Keratinocyte (primary cell): ENCODE results near the gene PLA2G6.

Source experiments
- EZH2 ChIP-seq: IDR thresholded peaks from one replicate; pipeline ENCODE4 v1.6.1; 2012; ENCODE audit warnings: inconsistent platforms, mild to moderate bottlenecking, low read length, moderate library complexity
- TF ChIP-seq, protein P1 (sequence below), 3 experiments: IDR thresholded peaks in 1 of 3; conservative IDR thresholded peaks in 1 of 3; optimal IDR thresholded peaks in 1 of 3; 2 replicates in 2 of 3; 3 replicates in 1 of 3; pipeline versions ENCODE3 to v1.5.1; 2011; ENCODE audit warnings: low read length in 3 of 3, mild to moderate bottlenecking in 3 of 3, moderate library complexity in 2 of 3, control low read depth in 1 of 3, inconsistent platforms in 1 of 3; ENCODE audit not compliant: insufficient read depth in 2 of 3; ENCODE audit errors: extremely low read depth in 1 of 3

DNA sequence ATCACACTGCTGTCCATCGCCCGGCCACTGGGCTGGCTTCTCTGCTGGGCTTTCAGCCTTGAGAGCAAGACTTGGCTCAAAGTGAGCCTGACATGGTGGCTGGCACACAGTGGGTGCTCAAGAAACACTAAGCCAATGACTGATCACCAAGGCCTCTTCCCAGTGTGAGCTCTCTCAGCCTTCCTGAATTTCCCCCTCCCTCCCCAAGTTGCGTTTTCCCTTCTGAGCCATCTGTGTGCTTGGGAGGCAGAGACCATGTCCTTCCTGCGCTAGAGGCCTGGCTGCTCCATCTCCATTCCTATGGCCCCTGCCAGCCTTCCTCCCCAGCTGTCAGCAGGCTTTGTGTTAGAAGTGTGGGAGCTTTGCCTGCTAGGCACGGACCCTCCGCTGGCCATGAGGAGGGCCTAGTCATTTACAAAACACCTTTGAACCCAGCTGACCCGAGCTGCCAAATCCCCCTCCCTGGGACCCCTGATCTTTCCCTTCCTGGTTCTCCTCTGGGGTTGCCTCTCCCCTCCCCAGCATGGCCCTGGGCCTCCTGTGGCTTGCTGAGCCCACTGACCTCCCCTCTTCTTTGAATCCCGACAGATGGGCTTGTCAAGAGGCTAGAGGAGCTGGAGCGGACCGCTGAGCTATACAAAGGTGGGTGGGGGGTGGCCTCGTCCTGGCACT, 111.2 kb downstream of the PLA2G6 start:
- TF ChIP-seq, protein P1, sequence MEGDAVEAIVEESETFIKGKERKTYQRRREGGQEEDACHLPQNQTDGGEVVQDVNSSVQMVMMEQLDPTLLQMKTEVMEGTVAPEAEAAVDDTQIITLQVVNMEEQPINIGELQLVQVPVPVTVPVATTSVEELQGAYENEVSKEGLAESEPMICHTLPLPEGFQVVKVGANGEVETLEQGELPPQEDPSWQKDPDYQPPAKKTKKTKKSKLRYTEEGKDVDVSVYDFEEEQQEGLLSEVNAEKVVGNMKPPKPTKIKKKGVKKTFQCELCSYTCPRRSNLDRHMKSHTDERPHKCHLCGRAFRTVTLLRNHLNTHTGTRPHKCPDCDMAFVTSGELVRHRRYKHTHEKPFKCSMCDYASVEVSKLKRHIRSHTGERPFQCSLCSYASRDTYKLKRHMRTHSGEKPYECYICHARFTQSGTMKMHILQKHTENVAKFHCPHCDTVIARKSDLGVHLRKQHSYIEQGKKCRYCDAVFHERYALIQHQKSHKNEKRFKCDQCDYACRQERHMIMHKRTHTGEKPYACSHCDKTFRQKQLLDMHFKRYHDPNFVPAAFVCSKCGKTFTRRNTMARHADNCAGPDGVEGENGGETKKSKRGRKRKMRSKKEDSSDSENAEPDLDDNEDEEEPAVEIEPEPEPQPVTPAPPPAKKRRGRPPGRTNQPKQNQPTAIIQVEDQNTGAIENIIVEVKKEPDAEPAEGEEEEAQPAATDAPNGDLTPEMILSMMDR (optimal IDR thresholded peaks at IDR 0.05 in 1 of 3, IDR thresholded peaks at IDR 0.05 in 1 of 3, conservative IDR thresholded peaks at IDR 0.05 in 1 of 3; ENCODE audit: extremely low read depth in 1 of 3, insufficient read depth in 2 of 3, low read length in 3 of 3) = no peak
- TF ChIP-seq EZH2 = no peak
